HCT116 (cell line): Measurements from ENCODE around the gene ZBTB20. TPM values are rescaled to one million over a fixed set of nuclear protein-coding genes. Genes with fewer than 3 reads are reported as not detected.
"Not testable (repeated sequence)": the region's sequence is repeated elsewhere in the genome, so short reads cannot be mapped to it uniquely, and the experiment has no call there.

Experiments
- ATAC-seq: fragments of 200-7000 bp; cut with Tn5 transposase; 2 replicates; pipeline ENCODE4 v1.9.1; 2020; ENCODE audit warnings: mild to moderate bottlenecking, moderate library complexity
- BruUV-seq: library from RNA; stranded (reverse); fragments of 400-500 nt; replicated peaks from 2 replicates; lab custom pipeline; 2021; lab: Mats Ljungman, UMichigan
- CTCF ChIA-PET: fragments of 300-600 bp; sonication (Branson Sonifier 250); formaldehyde crosslinking; loops from one replicate; lab custom pipeline; 2021; ENCODE audit warnings: antibody characterized with exemption; lab: Charles Lee
- POLR2A ChIA-PET: fragments of 300-600, 350-600 bp; sonication (Branson Sonifier 250); formaldehyde crosslinking; loops from one replicate; lab custom pipeline; 2021; ENCODE audit warnings: antibody characterized with exemption; lab: Charles Lee
- RAD21 ChIA-PET, 2 experiments: fragments of 300-600 bp; sonication (Branson Sonifier 250); formaldehyde crosslinking; loops; one replicate each; lab custom pipeline; 2023; ENCODE audit warnings: low total read pairs in 2 of 2; ENCODE audit not compliant: uncharacterized antibody in 2 of 2, unreplicated experiment in 2 of 2, low non-redundant PET in 1 of 2; lab: Charles Lee
- DNase-seq: peaks from one replicate; pipeline ENCODE4 v3.0.0-alpha.2; 2010; ENCODE audit warnings: low read depth, low spot score
- H2AFZ ChIP-seq: fragments of 200-600 bp; shearing (Covaris generic), sonication (generic); 2 replicates; pipeline ENCODE4 v1.6.1; 2017; ENCODE audit warnings: low read depth, mixed run types, mixed read lengths, antibody characterized with exemption, low read length; ENCODE audit not compliant: poor library complexity, severe bottlenecking
- H3K27ac ChIP-seq: 2 replicates; pipeline ENCODE4 v1.5.1; 2012; ENCODE audit warnings: low read depth, low read length
- H3K27me3 ChIP-seq: fragments of 200-600 bp; sonication (generic); 2 replicates; pipeline ENCODE4 v1.6.1; 2016; ENCODE audit warnings: mixed run types, low read length, mixed read lengths; ENCODE audit not compliant: insufficient read depth
- H3K36me3 ChIP-seq, 2 experiments: fragments of 200-500 bp in 1 of 2; fragments of 200-600 bp in 1 of 2; sonication (Bioruptor generic) in 1 of 2; sonication (generic) in 1 of 2; 2 replicates each; pipeline versions ENCODE4 v1.5.1 to v1.6.1; 2014 to 2016; ENCODE audit warnings: low read length in 2 of 2, inconsistent platforms in 1 of 2, mixed read lengths in 1 of 2, mixed run types in 1 of 2; ENCODE audit not compliant: insufficient read depth in 2 of 2, control insufficient read depth in 1 of 2
- H3K4me1 ChIP-seq, 2 experiments: fragments of 200-600 bp in 1 of 2; sonication (generic) in 1 of 2; 2 replicates each; pipeline versions ENCODE4 v1.5.1 to v1.6.1; 2012 to 2017; ENCODE audit warnings: low read length in 2 of 2, inconsistent platforms in 1 of 2, mild to moderate bottlenecking in 1 of 2, mixed read lengths in 1 of 2, mixed run types in 1 of 2, moderate library complexity in 1 of 2; ENCODE audit not compliant: insufficient read depth in 2 of 2, control insufficient read depth in 1 of 2
- H3K4me2 ChIP-seq: fragments of 200-600 bp; sonication (generic); 2 replicates; pipeline ENCODE4 v1.6.1; 2017; ENCODE audit warnings: mixed run types, low read length, mixed read lengths
- H3K4me3 ChIP-seq, 2 experiments: fragments of 200-600 bp in 1 of 2; sonication (generic) in 1 of 2; replicated peaks in 1 of 2; 2 replicates each; pipeline ENCODE4 v1.5.1; 2011 to 2016; ENCODE audit warnings: low read length in 2 of 2, control low read depth in 1 of 2, low read depth in 1 of 2, mild to moderate bottlenecking in 1 of 2, mixed read lengths in 1 of 2, mixed run types in 1 of 2
- H3K79me2 ChIP-seq: fragments of 200-600 bp; sonication (generic); 2 replicates; pipeline ENCODE4 v1.6.1; 2017; ENCODE audit warnings: mild to moderate bottlenecking, mixed run types, low read length, moderate library complexity, mixed read lengths; ENCODE audit not compliant: insufficient read depth
- H3K9ac ChIP-seq: fragments of 200-600 bp; sonication (generic); 2 replicates; pipeline ENCODE4 v1.6.1; 2016; ENCODE audit warnings: low read length, mixed read lengths
- H3K9me2 ChIP-seq: fragments of 200-600 bp; sonication (generic), shearing (Covaris generic); 2 replicates; pipeline ENCODE4 v1.6.1; 2017; ENCODE audit warnings: mixed run types, mild to moderate bottlenecking, moderate library complexity; ENCODE audit not compliant: insufficient read depth
- H3K9me3 ChIP-seq, 2 experiments: fragments of 200-500 bp in 1 of 2; fragments of 200-600 bp in 1 of 2; sonication (Bioruptor generic) in 1 of 2; sonication (generic) in 1 of 2; 2 replicates each; pipeline ENCODE4 v1.6.1; 2014 to 2017; ENCODE audit warnings: low read length in 2 of 2, mixed read lengths in 2 of 2, inconsistent platforms in 1 of 2, low read depth in 1 of 2, mild to moderate bottlenecking in 1 of 2, mixed run types in 1 of 2, moderate library complexity in 1 of 2; ENCODE audit not compliant: control insufficient read depth in 1 of 2, insufficient read depth in 1 of 2
- H4K20me1 ChIP-seq: fragments of 200-600 bp; sonication (generic), shearing (Covaris generic); 2 replicates; pipeline ENCODE4 v1.6.1; 2017; ENCODE audit warnings: mixed run types, mild to moderate bottlenecking, moderate library complexity; ENCODE audit not compliant: insufficient read depth
- ATF3 ChIP-seq: IDR thresholded peaks from 2 replicates; pipeline ENCODE4 v1.6.1; 2012
- CTCF ChIP-seq, 3 experiments: fragments of 200-600 bp in 1 of 3; sonication (generic) in 1 of 3; IDR thresholded peaks in 2 of 3; conservative IDR thresholded peaks in 1 of 3; 2 replicates each; pipeline ENCODE4 v1.5.1; 2012 to 2017; ENCODE audit warnings: low read depth in 2 of 3, low read length in 2 of 3, antibody characterized with exemption in 1 of 3, borderline replicate concordance in 1 of 3, control low read depth in 1 of 3, mild to moderate bottlenecking in 1 of 3, mixed read lengths in 1 of 3, mixed run types in 1 of 3, moderate library complexity in 1 of 3; ENCODE audit not compliant: insufficient read depth in 1 of 3
- ELF1 ChIP-seq: IDR thresholded peaks from 2 replicates; pipeline ENCODE4 v1.6.1; 2012; ENCODE audit warnings: low read depth, borderline replicate concordance
- FOSL1 ChIP-seq: IDR thresholded peaks from 2 replicates; pipeline ENCODE4 v1.6.1; 2012; ENCODE audit warnings: low read depth
- JUND ChIP-seq: IDR thresholded peaks from 2 replicates; pipeline ENCODE4 v1.6.1; 2012
- POLR2A ChIP-seq: IDR thresholded peaks from 2 replicates; pipeline ENCODE4 v1.7.0; 2011; ENCODE audit warnings: borderline replicate concordance; ENCODE audit not compliant: insufficient read depth, insufficient read length; ENCODE audit errors: extremely low read depth
- RAD21 ChIP-seq: IDR thresholded peaks from 2 replicates; pipeline ENCODE4 v1.6.1; 2012; ENCODE audit warnings: low read depth, mild to moderate bottlenecking
- REST ChIP-seq: IDR thresholded peaks from 2 replicates; pipeline ENCODE4 v1.6.1; 2012; ENCODE audit warnings: low read depth
- TCF7L2 ChIP-seq: IDR thresholded peaks from 2 replicates; pipeline ENCODE4 v1.7.0; 2011; ENCODE audit warnings: borderline replicate concordance, inconsistent platforms; ENCODE audit not compliant: insufficient read depth, insufficient read length; ENCODE audit errors: extremely low read depth
- ZBTB33 ChIP-seq: IDR thresholded peaks from 2 replicates; pipeline ENCODE4 v1.6.1; 2011; ENCODE audit warnings: mild to moderate bottlenecking, low read length, moderate library complexity; ENCODE audit not compliant: insufficient replicate concordance; ENCODE audit errors: extremely low read depth
- ZNF274 ChIP-seq: fragments of 200-500 bp; sonication (Bioruptor generic); IDR thresholded peaks from 2 replicates; pipeline ENCODE4 v1.6.1; 2014; ENCODE audit warnings: mild to moderate bottlenecking, low read depth, low read length, inconsistent platforms
- intact Hi-C: fragments of 100-400 bp; cut with micrococcal nuclease; formaldehyde crosslinking; loops from 2 replicates; pipeline ENCODE4 v1.10.0; 2022
- total RNA-seq: library from RNA; stranded (reverse); gene quantifications from one replicate; pipeline ENCODE4 v1.2.1, GENCODE V29; 2021; ENCODE audit not compliant: unreplicated experiment

ZBTB20 gene
- total RNA-seq, 1 experiment from 2014 or later = 42.1 TPM

GRCh38 chr3:115178930-115179329 is 31.8 kb upstream of the ZBTB20 start:
- H4K20me1 ChIP-seq, H3K9me2 ChIP-seq, intact Hi-C loops, H3K27ac ChIP-seq, CTCF ChIA-PET, POLR2A ChIA-PET, H3K4me3 ChIP-seq, RAD21 ChIA-PET, DNase-seq, H3K9ac ChIP-seq, BruUV-seq, H3K4me2 ChIP-seq, ATAC-seq, H3K27me3 ChIP-seq, H3K9me3 ChIP-seq, H2AFZ ChIP-seq, H3K36me3 ChIP-seq, H3K4me1 ChIP-seq, H3K79me2 ChIP-seq: not testable (repeated sequence)

- Histone ChIP-seq H3K4me2 (no peak overlapping the region), H2AFZ (peak overlapping the region; percentile 31), H3K27ac (no peak overlapping the region), H4K20me1 (no peaks in the 10 kb centered on the region), H3K79me2 (no peaks in the 10 kb centered on the region), H3K9me2 (no peaks in the 10 kb centered on the region), H3K27me3 (no peaks in the 10 kb centered on the region), H3K9me3 (no peaks in the 10 kb centered on the region), H3K4me3 (no peak overlapping the region), H3K9ac (no peak overlapping the region), H3K36me3 (no peaks in the 10 kb centered on the region), H3K4me1 (no peaks in the 10 kb centered on the region)
- ChIA-PET RAD21 (no interaction called here), CTCF (interaction anchor here (0.7 to 1.0 kb wide), 2 partner anchors 77 to 342 kb away, joined by 3 to 6 read pairs; no protein-coding TSS in a partner anchor), POLR2A (no interaction called here)
- DNase-seq = no peak
- ATAC-seq = no peak
- intact Hi-C loops = loop anchor here (1.0 to 10.0 kb wide), 3 partner anchors 78 to 805 kb away; no protein-coding TSS in a partner anchor
- BruUV-seq = no TSS peak
- TF ChIP-seq JUND = no peak
- no peak for TF ChIP-seq TCF7L2
- no peak for TF ChIP-seq FOSL1
- peak in 2 of 3 experiments; percentile 27 to 48; a peak in 2 of 6 replicates for TF ChIP-seq CTCF (IDR thresholded peaks at IDR 0.05 in 2 of 3, conservative IDR thresholded peaks at IDR 0.05 in 1 of 3; ENCODE audit: borderline replicate concordance in 1 of 3, insufficient read depth in 1 of 3, low read depth in 2 of 3, low read length in 2 of 3)
- no peak for TF ChIP-seq ZBTB33
- no peak for TF ChIP-seq ATF3
- peak; percentile 54 for TF ChIP-seq RAD21
- TF ChIP-seq REST = no peak
- TF ChIP-seq ZNF274 = no peak
- TF ChIP-seq ELF1 = no peak
- TF ChIP-seq POLR2A = no peak
Observed at GRCh38 chr3:115169808-115170207, 22.7 kb upstream of the ZBTB20 start.
